ENCODE results near the gene OSBPL1A. TPM values are rescaled to one million over a fixed set of nuclear protein-coding genes. Genes with fewer than 3 reads are reported as not detected.

The OSBPL1A gene
- total and polyA plus RNA-seq, 4 donors, result 12.6 to 38.8 (median 26.0) TPM

- WGBS, 2 donors, result 91% methylated on average over 1 of the region's 1 CpG
- TF ChIP-seq, protein P1, sequence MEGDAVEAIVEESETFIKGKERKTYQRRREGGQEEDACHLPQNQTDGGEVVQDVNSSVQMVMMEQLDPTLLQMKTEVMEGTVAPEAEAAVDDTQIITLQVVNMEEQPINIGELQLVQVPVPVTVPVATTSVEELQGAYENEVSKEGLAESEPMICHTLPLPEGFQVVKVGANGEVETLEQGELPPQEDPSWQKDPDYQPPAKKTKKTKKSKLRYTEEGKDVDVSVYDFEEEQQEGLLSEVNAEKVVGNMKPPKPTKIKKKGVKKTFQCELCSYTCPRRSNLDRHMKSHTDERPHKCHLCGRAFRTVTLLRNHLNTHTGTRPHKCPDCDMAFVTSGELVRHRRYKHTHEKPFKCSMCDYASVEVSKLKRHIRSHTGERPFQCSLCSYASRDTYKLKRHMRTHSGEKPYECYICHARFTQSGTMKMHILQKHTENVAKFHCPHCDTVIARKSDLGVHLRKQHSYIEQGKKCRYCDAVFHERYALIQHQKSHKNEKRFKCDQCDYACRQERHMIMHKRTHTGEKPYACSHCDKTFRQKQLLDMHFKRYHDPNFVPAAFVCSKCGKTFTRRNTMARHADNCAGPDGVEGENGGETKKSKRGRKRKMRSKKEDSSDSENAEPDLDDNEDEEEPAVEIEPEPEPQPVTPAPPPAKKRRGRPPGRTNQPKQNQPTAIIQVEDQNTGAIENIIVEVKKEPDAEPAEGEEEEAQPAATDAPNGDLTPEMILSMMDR (IDR thresholded peaks at IDR 0.05; ENCODE audit: control extremely low read depth, extremely low read depth), result no peak
- Histone ChIP-seq H3K9ac (ENCODE audit: insufficient read depth in 1 of 2, low read length in 2 of 2) (no peak overlapping the region), H3K4me1 (ENCODE audit: control insufficient read depth in 5 of 5, insufficient read depth in 5 of 5, low read length in 5 of 5) (peaks cover 0 to 3% (median 0%) of the 10 kb centered on the region in 5 donors), H3K4me3 (no peak overlapping the region), H3K27me3 (ENCODE audit: control insufficient read depth in 3 of 3, insufficient read depth in 3 of 3, low read length in 2 of 3) (no peaks in the 10 kb centered on the region), H3K9me3 (ENCODE audit: control insufficient read depth in 4 of 4, insufficient read depth in 3 of 4, low read length in 3 of 4) (no peaks in the 10 kb centered on the region), H3K36me3 (ENCODE audit: control insufficient read depth in 4 of 4, insufficient read depth in 4 of 4, low read length in 4 of 4) (no peaks in the 10 kb centered on the region), H3K27ac (ENCODE audit: low read depth in 1 of 2, low read length in 1 of 2) (no peak overlapping the region)
- no peak for ATAC-seq (ENCODE audit: insufficient read depth, low FRiP score)
- no peak for DNase-seq
Measured at GRCh38 chr18:24197412-24197811, 200.2 kb downstream of the OSBPL1A start.

DNA sequence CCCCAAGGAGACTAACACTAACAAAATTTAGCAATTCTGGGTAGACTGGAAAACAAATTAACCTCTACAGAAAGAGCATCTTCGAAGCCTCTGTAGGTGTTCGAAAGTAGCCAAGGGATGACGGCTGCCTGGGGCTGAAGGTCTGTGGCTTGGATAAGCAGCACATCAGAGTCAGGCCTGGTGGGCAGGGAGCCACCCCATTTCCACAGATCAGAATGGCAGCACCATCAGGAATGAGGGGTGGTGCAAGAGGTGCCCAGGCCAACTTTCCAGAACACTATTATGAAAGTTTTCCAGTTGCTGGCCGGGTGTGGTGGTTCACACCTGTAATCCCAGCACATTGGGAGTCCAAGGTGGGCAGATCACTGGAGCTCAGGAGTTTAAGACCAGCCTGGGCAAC is 200.9 kb downstream of the OSBPL1A start:
- Histone ChIP-seq H3K4me3 (no peak overlapping the region), H3K9me3 (ENCODE audit: control insufficient read depth in 4 of 4, insufficient read depth in 3 of 4, low read length in 3 of 4) (no peaks in the 10 kb centered on the region), H3K36me3 (ENCODE audit: control insufficient read depth in 4 of 4, insufficient read depth in 4 of 4, low read length in 4 of 4) (no peaks in the 10 kb centered on the region), H3K27ac (ENCODE audit: low read depth in 1 of 2, low read length in 1 of 2) (no peak overlapping the region), H3K9ac (ENCODE audit: insufficient read depth in 1 of 2, low read length in 2 of 2) (no peak overlapping the region), H3K4me1 (ENCODE audit: control insufficient read depth in 5 of 5, insufficient read depth in 5 of 5, low read length in 5 of 5) (peaks cover 0 to 3% (median 0%) of the 10 kb centered on the region in 5 donors), H3K27me3 (ENCODE audit: control insufficient read depth in 3 of 3, insufficient read depth in 3 of 3, low read length in 2 of 3) (no peaks in the 10 kb centered on the region)
- WGBS, 2 donors, result 93 to 94% methylated on average over 4 of the region's 4 CpGs
- TF ChIP-seq, protein P1 (IDR thresholded peaks at IDR 0.05; ENCODE audit: control extremely low read depth, extremely low read depth), result no peak
- DNase-seq, result no peak
- no peak for ATAC-seq (ENCODE audit: insufficient read depth, low FRiP score)

DNA sequence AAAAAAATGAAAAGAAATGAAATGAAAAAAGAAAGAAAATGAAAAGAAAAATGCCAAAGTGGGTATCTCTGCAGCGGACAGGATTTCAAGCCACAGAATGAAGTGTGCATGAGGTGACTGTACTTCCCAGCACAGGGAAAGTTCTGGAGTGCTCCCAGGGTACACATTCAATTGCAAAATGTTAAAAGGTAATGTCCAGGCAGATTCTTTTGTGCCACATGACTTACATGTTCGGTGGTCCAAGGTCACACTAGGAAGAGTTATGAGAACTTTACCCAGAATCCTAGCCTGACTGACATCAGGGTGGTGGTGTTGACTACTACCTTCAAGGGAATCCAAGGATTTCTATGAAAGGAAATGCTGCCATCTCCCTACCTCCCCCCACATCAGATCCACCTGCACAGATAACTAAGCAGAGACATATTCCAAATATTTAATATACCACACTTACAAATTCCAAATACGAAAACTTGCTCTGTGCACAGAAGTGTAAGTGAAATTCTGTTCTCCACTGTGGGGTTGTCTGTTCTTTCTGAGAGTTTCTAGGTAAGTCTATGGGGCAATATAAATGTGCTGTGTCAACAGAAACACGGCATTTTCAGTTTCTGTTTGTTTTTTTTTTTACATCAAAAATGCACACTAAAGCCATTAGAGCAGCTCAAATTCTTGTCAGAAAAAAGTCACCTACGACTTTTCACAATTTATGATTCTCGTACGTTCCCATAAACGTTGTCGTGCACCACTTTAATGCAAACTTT is 202.1 kb downstream of the OSBPL1A start:
- H3K27me3 ChIP-seq (ENCODE audit: control insufficient read depth in 3 of 3, insufficient read depth in 3 of 3, low read length in 2 of 3), result no peaks in the 10 kb centered on the region
- peaks cover 0 to 3% (median 0%) of the 10 kb centered on the region in 5 donors for H3K4me1 ChIP-seq (ENCODE audit: control insufficient read depth in 5 of 5, insufficient read depth in 5 of 5, low read length in 5 of 5)
- H3K4me3 ChIP-seq, result no peak overlapping the region
- DNase-seq (no peak), ATAC-seq (ENCODE audit: insufficient read depth, low FRiP score) (no peak)
- H3K27ac ChIP-seq (ENCODE audit: low read depth in 1 of 2, low read length in 1 of 2), result no peak overlapping the region
- TF ChIP-seq, protein P1 (IDR thresholded peaks at IDR 0.05; ENCODE audit: control extremely low read depth, extremely low read depth), result no peak
- H3K36me3 ChIP-seq (ENCODE audit: control insufficient read depth in 4 of 4, insufficient read depth in 4 of 4, low read length in 4 of 4), result no peaks in the 10 kb centered on the region
- H3K9ac ChIP-seq (ENCODE audit: insufficient read depth in 1 of 2, low read length in 2 of 2), result no peak overlapping the region
- no peaks in the 10 kb centered on the region for H3K9me3 ChIP-seq (ENCODE audit: control insufficient read depth in 4 of 4, insufficient read depth in 3 of 4, low read length in 3 of 4)
- WGBS, 2 donors, result 92 to 94% methylated on average over 9 of the region's 9 CpGs

Measured in lung (tissue), 12 donors.